ENCODE results near the gene SSBP4. TPM values are rescaled to one million over a fixed set of nuclear protein-coding genes. Genes with fewer than 3 reads are reported as not detected.
"Not testable (repeated sequence)": the region's sequence is repeated elsewhere in the genome, so short reads cannot be mapped to it uniquely, and the experiment has no call there.

The SSBP4 gene
- total and polyA plus RNA-seq, 9 of the 15 experiments (the other 6 are each of a cell fraction or from before 2014, with no cell fraction given), result 1.1 to 189 (median 39.0) TPM

GRCh38 chr19:18402455-18403248 is 16.5 kb upstream of the SSBP4 start:
- H4K20me1 ChIP-seq (replicated peaks; ENCODE audit: control insufficient read depth, insufficient read depth, low read length); H3K4me2 ChIP-seq (ENCODE audit: insufficient read depth, low read length); H3K4me3 ChIP-seq; intact Hi-C loops (cut with micrococcal nuclease); ATAC-seq; H3K9me3 ChIP-seq (replicated peaks; ENCODE audit: control insufficient read depth, insufficient read depth, low read depth, low read length); BruUV-seq (replicated peaks); H3K79me2 ChIP-seq (ENCODE audit: control insufficient read depth, insufficient read depth, low read length); H3K9ac ChIP-seq (ENCODE audit: insufficient read depth in 1 of 2, low read depth in 2 of 2, low read length in 2 of 2); H3K36me3 ChIP-seq (ENCODE audit: control insufficient read depth, insufficient read depth, low read length); FAIRE-seq; H3K27me3 ChIP-seq (ENCODE audit: control insufficient read depth in 2 of 2, insufficient read depth in 2 of 2, low read length in 2 of 2); H3K9me1 ChIP-seq (ENCODE audit: control insufficient read depth, insufficient read depth, low read length); DNase-seq (ENCODE audit: extremely low read depth in 1 of 4, low spot score in 3 of 4): not testable (repeated sequence)
- 51% methylated on average over 18 of the region's 18 CpGs for WGBS (ENCODE audit: insufficient coverage, low coverage, missing lambda C conversion rate)
- Histone ChIP-seq H3K4me1 (replicated peaks in 1 of 2; ENCODE audit: control insufficient read depth in 2 of 2, insufficient read depth in 2 of 2, low read length in 2 of 2) (peaks cover 4 to 13% of the 10 kb centered on the region in 2 experiments), H2AFZ (ENCODE audit: low read depth, low read length) (peak overlapping the region; percentile 47), H3K27ac (ENCODE audit: extremely low read depth, low read depth, low read length) (peak overlapping the region; percentile 52; the same call in 1 of the 3 replicates)
- in situ Hi-C loops (cut with MboI), result loop anchor here (5.0 kb wide), 1 partner anchor 190 kb away; no protein-coding TSS in a partner anchor
- TF ChIP-seq ZFX (CRISPR knock-in tag; IDR thresholded peaks at IDR 0.05) (peak; percentile 49), SPI1 (IDR thresholded peaks at IDR 0.05; ENCODE audit: borderline replicate concordance, low read depth, low read length) (0 out of 2 replicates have a peak, but pooled peaks have one; percentile 46)
- POLR2A ChIA-PET, result interaction anchor here (0.7 to 4.1 kb wide), 4 partner anchors 11 to 941 kb away, joined by 4 to 80 read pairs (median 10); partner anchors contain the start of genes GDF15 and JUND
- CTCF ChIA-PET (ENCODE audit: low intra/inter-chr PET ratio), result interaction anchor here (0.5 to 1.0 kb wide), 2 partner anchors 15 to 31 kb away, joined by 3 read pairs; no protein-coding TSS in a partner anchor

GRCh38 chr19:18405754-18406153 is 13.4 kb upstream of the SSBP4 start:
- in situ Hi-C loops (cut with MboI), result loop anchor here (5.0 kb wide), 2 partner anchors 63 to 133 kb away; partner anchors contain the start of genes IQCN and PGPEP1
- 65% methylated on average over 9 of the region's 11 CpGs for WGBS (ENCODE audit: insufficient coverage, low coverage, missing lambda C conversion rate)

More at GRCh38 chr19:18405754-18406153, 13.4 kb upstream of the SSBP4 start:
- H3K27me3 ChIP-seq (ENCODE audit: control insufficient read depth in 2 of 2, insufficient read depth in 2 of 2, low read length in 2 of 2); H2AFZ ChIP-seq (ENCODE audit: low read depth, low read length); H3K4me3 ChIP-seq; FAIRE-seq; H3K4me2 ChIP-seq (ENCODE audit: insufficient read depth, low read length); H3K9me3 ChIP-seq (replicated peaks; ENCODE audit: control insufficient read depth, insufficient read depth, low read depth, low read length); H3K27ac ChIP-seq (ENCODE audit: extremely low read depth, low read depth, low read length); H3K79me2 ChIP-seq (ENCODE audit: control insufficient read depth, insufficient read depth, low read length); ATAC-seq; H3K9me1 ChIP-seq (ENCODE audit: control insufficient read depth, insufficient read depth, low read length); BruUV-seq (replicated peaks); DNase-seq (ENCODE audit: extremely low read depth in 1 of 4, low spot score in 3 of 4); H3K36me3 ChIP-seq (ENCODE audit: control insufficient read depth, insufficient read depth, low read length); CTCF ChIA-PET (ENCODE audit: low intra/inter-chr PET ratio); intact Hi-C loops (cut with micrococcal nuclease); H4K20me1 ChIP-seq (replicated peaks; ENCODE audit: control insufficient read depth, insufficient read depth, low read length); H3K9ac ChIP-seq (ENCODE audit: insufficient read depth in 1 of 2, low read depth in 2 of 2, low read length in 2 of 2): not testable (repeated sequence)
- POLR2A ChIA-PET, result interaction anchor here (1.8 kb wide), 1 partner anchor 18 kb away, joined by 7 read pairs; no protein-coding TSS in a partner anchor
- TF ChIP-seq CEBPB (tag; IDR thresholded peaks at IDR 0.05), result peak; percentile 86
- TF ChIP-seq CEBPG (CRISPR knock-in tag; IDR thresholded peaks at IDR 0.05), result peak; percentile 26; the same call in 1 of the 2 replicates
- 0 out of 4 replicates have a peak, but pooled peaks of 1 of the 2 experiments have one; percentile 16 for TF ChIP-seq CEBPG (tag; conservative IDR thresholded peaks at IDR 0.05 in 1 of 2, IDR thresholded peaks at IDR 0.05 in 1 of 2)
- H3K4me1 ChIP-seq (replicated peaks in 1 of 2; ENCODE audit: control insufficient read depth in 2 of 2, insufficient read depth in 2 of 2, low read length in 2 of 2), result peaks cover 3 to 26% of the 10 kb centered on the region in 2 experiments

All from K562 (cell line).